Epithelial cell of proximal tubule (primary cell): ENCODE results near the gene APOBR. TPM values are rescaled to one million over a fixed set of nuclear protein-coding genes. Genes with fewer than 3 reads are reported as not detected.
"Not testable (repeated sequence)": the region's sequence is repeated elsewhere in the genome, so short reads cannot be mapped to it uniquely, and the experiment has no call there.

ENCODE experiments used
- DNase-seq: peaks from one replicate; pipeline ENCODE4 v3.0.0-alpha.2; 2011; ENCODE audit warnings: low read depth
- H3K4me3 ChIP-seq: 2 replicates; pipeline ENCODE4 v1.5.1; 2011; ENCODE audit warnings: low read depth, mild to moderate bottlenecking, low read length
- total RNA-seq: library from RNA; depleted of rRNA; stranded (reverse); fragments of >200 nt; gene quantifications from 2 replicates; pipeline ENCODE4 v1.2.3, GENCODE V29; 2015
- TF ChIP-seq, protein P1 (sequence below): conservative IDR thresholded peaks from 2 replicates; pipeline ENCODE4 v1.5.1; 2012; ENCODE audit warnings: low read depth, mild to moderate bottlenecking, low read length

The APOBR gene
- total RNA-seq, 1 donor from 2014 or later, result not detected

DNA sequence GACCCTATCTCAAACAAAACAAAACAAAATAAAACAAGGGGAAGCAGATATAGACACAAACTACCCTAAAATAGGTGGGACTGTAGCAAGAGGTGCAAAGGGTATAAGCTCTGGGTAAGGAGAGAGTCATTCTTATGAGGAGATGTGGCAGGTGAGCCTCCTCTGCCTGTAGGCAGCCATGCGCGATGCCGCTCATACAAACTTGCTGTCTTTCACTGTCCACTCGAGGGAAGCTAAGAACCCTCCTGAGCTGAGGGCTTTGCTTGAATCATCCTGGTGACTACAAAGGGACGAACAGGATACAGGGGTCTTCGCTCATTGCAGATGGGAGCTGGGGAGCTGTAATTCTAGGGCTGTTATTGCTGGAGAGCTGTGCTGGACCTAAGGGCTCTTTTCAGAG lies 27.0 kb downstream of the APOBR start:
- TF ChIP-seq, protein P1, sequence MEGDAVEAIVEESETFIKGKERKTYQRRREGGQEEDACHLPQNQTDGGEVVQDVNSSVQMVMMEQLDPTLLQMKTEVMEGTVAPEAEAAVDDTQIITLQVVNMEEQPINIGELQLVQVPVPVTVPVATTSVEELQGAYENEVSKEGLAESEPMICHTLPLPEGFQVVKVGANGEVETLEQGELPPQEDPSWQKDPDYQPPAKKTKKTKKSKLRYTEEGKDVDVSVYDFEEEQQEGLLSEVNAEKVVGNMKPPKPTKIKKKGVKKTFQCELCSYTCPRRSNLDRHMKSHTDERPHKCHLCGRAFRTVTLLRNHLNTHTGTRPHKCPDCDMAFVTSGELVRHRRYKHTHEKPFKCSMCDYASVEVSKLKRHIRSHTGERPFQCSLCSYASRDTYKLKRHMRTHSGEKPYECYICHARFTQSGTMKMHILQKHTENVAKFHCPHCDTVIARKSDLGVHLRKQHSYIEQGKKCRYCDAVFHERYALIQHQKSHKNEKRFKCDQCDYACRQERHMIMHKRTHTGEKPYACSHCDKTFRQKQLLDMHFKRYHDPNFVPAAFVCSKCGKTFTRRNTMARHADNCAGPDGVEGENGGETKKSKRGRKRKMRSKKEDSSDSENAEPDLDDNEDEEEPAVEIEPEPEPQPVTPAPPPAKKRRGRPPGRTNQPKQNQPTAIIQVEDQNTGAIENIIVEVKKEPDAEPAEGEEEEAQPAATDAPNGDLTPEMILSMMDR, result no peak
- DNase-seq, result no peak
- H3K4me3 ChIP-seq, result no peak overlapping the region

DNA sequence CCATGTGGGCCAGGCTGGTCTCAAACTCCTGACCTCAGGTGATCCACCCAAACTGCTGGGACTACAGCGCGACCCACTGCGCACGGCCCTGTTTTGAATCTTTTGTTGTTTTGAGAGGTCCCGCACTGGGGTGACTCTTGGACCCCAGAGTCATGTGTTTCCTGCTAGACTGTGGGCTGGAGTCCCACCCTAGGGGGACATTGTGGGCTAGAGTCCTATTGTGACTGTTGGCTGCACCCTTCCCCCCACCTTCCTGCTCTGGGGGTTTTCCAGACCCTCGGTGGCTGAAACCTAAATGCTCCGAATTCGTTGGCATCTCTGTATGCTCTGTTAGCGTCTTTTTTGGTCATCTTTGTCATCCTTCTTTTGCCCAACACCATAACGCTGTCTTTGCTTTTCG lies 28.3 kb downstream of the APOBR start:
- TF ChIP-seq, protein P1, result no peak
- no peak overlapping the region for H3K4me3 ChIP-seq
- DNase-seq, result no peak

- no peak overlapping the region for H3K4me3 ChIP-seq
- no peak for DNase-seq
- TF ChIP-seq, protein P1, result no peak
Observed at GRCh38 chr16:28524681-28525171, 30.3 kb downstream of the APOBR start.

- no peak for DNase-seq
- H3K4me3 ChIP-seq, result no peak overlapping the region
- TF ChIP-seq, protein P1, result no peak
Observed at GRCh38 chr16:28526201-28527099, 32.0 kb downstream of the APOBR start.

DNA sequence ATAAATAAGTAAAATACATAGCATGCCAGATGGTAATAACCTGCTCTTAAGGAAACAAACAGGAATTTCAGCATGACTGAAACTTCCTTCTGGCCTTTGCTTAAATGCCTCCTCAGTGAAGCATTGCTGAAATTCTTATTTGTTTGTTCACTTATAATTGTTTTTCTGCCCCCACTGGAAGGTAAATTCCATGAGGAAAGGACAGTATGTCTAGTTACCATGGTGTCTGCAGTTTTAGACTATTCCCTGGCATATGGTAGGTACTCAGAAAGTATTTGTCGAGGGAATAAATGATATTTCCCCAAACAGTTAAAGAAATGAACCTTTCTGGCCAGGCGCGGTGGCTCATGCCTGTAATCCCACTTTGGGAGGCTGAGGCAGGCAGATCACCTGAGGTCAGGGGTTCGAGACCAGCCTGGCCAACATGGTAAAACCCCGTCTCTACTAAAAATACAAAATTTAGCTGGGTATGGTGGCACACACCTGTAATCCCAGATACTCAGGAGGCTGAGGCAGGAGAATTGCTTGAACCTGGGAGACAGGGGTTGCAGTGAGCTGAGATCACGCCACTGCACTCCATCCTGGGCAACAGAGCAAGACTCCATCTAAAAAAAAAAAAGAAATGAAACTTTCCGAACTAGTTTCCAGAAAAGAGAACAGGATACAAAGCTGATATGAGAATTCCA lies 32.8 kb downstream of the APOBR start:
- not testable (repeated sequence) for DNase-seq

GRCh38 chr16:28527985-28528384 lies 33.5 kb downstream of the APOBR start:
- TF ChIP-seq, protein P1, result no peak
- DNase-seq, result no peak
- no peak overlapping the region for H3K4me3 ChIP-seq

More for the DNA sequence above, 32.8 kb downstream of the APOBR start:
- not testable (repeated sequence) for H3K4me3 ChIP-seq

- no peak for DNase-seq
- TF ChIP-seq, protein P1, result no peak
- no peak overlapping the region for H3K4me3 ChIP-seq
Observed at GRCh38 chr16:28528463-28528867, 34.0 kb downstream of the APOBR start.
